ENCODE results near the gene CNPY4. TPM values are rescaled to one million over a fixed set of nuclear protein-coding genes. Genes with fewer than 3 reads are reported as not detected.

CNPY4 gene
- total and polyA plus RNA-seq, 10 of the 15 experiments (the other 5 are each of a cell fraction or from before 2014, with no cell fraction given) = 2.5 to 9.2 (median 6.8) TPM

DNA sequence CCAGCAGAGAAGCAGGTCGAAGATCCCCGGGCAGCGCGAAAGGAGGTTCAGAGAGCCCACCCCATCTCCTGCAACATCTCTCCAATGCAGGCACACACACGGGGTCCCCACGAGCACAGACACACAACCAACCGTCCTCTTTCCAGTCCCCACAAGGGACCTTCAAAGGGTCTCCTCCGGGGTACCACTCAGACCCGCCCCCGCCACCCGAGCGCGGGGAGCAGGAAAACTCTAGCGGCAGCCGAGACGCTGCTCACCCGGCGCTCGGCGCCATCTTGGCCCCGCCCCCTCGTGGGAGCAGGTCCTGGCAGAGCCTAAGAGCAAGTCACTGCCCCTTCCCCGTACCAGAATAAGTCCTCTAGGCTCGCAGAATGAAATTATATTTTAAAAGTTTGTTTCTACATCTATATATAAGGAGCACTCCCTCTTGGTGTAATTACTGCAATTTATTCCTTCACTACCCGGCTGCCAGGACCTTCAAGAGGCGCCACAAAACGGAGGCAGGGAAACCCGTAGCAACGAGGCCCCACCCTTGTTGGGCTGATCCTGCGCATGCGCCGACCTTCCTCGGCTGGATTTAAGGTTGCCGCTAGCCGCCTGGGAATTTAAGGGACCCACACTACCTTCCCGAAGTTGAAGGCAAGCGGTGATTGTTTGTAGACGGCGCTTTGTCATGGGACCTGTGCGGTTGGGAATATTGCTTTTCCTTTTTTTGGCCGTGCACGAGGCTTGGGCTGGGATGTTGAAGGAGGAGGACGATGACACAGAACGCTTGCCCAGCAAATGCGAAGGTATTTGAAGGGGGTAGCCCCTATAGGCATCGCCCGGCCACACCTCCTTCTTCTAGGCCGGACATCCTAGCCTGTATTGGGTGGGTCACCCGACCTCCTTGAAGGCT, at the start of gene CNPY4, which contains the start of gene TAF6 (continued):
- TF ChIP-seq, protein P1, sequence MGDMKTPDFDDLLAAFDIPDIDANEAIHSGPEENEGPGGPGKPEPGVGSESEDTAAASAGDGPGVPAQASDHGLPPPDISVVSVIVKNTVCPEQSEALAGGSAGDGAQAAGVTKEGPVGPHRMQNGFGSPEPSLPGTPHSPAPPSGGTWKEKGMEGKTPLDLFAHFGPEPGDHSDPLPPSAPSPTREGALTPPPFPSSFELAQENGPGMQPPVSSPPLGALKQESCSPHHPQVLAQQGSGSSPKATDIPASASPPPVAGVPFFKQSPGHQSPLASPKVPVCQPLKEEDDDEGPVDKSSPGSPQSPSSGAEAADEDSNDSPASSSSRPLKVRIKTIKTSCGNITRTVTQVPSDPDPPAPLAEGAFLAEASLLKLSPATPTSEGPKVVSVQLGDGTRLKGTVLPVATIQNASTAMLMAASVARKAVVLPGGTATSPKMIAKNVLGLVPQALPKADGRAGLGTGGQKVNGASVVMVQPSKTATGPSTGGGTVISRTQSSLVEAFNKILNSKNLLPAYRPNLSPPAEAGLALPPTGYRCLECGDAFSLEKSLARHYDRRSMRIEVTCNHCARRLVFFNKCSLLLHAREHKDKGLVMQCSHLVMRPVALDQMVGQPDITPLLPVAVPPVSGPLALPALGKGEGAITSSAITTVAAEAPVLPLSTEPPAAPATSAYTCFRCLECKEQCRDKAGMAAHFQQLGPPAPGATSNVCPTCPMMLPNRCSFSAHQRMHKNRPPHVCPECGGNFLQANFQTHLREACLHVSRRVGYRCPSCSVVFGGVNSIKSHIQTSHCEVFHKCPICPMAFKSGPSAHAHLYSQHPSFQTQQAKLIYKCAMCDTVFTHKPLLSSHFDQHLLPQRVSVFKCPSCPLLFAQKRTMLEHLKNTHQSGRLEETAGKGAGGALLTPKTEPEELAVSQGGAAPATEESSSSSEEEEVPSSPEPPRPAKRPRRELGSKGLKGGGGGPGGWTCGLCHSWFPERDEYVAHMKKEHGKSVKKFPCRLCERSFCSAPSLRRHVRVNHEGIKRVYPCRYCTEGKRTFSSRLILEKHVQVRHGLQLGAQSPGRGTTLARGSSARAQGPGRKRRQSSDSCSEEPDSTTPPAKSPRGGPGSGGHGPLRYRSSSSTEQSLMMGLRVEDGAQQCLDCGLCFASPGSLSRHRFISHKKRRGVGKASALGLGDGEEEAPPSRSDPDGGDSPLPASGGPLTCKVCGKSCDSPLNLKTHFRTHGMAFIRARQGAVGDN (IDR thresholded peaks at IDR 0.05) = peak; percentile 98
- TF ChIP-seq SRF (IDR thresholded peaks at IDR 0.05; ENCODE audit: low read depth in 2 of 2, low read length in 2 of 2) = no peak
- no peak for TF ChIP-seq RCOR1 (conservative IDR thresholded peaks at IDR 0.05; ENCODE audit: low read depth, low read length)
- no peak for TF ChIP-seq RBBP5 (conservative IDR thresholded peaks at IDR 0.05)
- TF ChIP-seq SMARCA5 (IDR thresholded peaks at IDR 0.05) = no peak; the same call in 1 of the 2 replicates
- TF ChIP-seq ATF7 (IDR thresholded peaks at IDR 0.05; ENCODE audit: low read depth) = peak; percentile 68
- TF ChIP-seq YBX1 (IDR thresholded peaks at IDR 0.05) = no peak
- no peak for TF ChIP-seq SPI1 (IDR thresholded peaks at IDR 0.05; ENCODE audit: borderline replicate concordance, insufficient read depth, low read depth, low read length)
- no peak for TF ChIP-seq NFYA (IDR thresholded peaks at IDR 0.05; ENCODE audit: borderline replicate concordance, low read depth, low read length)
- no peak; the same call in 1 of the 2 replicates for TF ChIP-seq IRF4 (IDR thresholded peaks at IDR 0.05; ENCODE audit: low read depth, low read length)
- no peak for TF ChIP-seq PAX5 (IDR thresholded peaks at IDR 0.05; ENCODE audit: borderline replicate concordance, low read depth, low read length)
- TF ChIP-seq, protein P2, sequence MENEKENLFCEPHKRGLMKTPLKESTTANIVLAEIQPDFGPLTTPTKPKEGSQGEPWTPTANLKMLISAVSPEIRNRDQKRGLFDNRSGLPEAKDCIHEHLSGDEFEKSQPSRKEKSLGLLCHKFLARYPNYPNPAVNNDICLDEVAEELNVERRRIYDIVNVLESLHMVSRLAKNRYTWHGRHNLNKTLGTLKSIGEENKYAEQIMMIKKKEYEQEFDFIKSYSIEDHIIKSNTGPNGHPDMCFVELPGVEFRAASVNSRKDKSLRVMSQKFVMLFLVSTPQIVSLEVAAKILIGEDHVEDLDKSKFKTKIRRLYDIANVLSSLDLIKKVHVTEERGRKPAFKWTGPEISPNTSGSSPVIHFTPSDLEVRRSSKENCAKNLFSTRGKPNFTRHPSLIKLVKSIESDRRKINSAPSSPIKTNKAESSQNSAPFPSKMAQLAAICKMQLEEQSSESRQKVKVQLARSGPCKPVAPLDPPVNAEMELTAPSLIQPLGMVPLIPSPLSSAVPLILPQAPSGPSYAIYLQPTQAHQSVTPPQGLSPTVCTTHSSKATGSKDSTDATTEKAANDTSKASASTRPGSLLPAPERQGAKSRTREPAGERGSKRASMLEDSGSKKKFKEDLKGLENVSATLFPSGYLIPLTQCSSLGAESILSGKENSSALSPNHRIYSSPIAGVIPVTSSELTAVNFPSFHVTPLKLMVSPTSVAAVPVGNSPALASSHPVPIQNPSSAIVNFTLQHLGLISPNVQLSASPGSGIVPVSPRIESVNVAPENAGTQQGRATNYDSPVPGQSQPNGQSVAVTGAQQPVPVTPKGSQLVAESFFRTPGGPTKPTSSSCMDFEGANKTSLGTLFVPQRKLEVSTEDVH (IDR thresholded peaks at IDR 0.05; ENCODE audit: low read depth, partially characterized antibody) = no peak
- no peak; the same call in 1 of the 2 replicates for TF ChIP-seq POLR2AphosphoS2 (IDR thresholded peaks at IDR 0.05; ENCODE audit: low read depth, low read length)
- TF ChIP-seq RAD21 (IDR thresholded peaks at IDR 0.05; ENCODE audit: insufficient read depth, low read depth, low read length) = no peak
- no peak for TF ChIP-seq CHD1 (IDR thresholded peaks at IDR 0.05; ENCODE audit: low read depth, low read length)
- TF ChIP-seq NR2C1 (IDR thresholded peaks at IDR 0.05) = no peak
- TF ChIP-seq PML (IDR thresholded peaks at IDR 0.05; ENCODE audit: low read length) = peak; percentile 80; the same call in 1 of the 2 replicates
- TF ChIP-seq CHD2 (IDR thresholded peaks at IDR 0.05; ENCODE audit: borderline replicate concordance, low read depth, low read length) = peak; percentile 43; the same call in 1 of the 2 replicates
- TF ChIP-seq PAX8 (IDR thresholded peaks at IDR 0.05) = no peak
- 0 out of 2 replicates have a peak, but pooled peaks have one; percentile 45 for TF ChIP-seq TBL1XR1 (IDR thresholded peaks at IDR 0.05; ENCODE audit: low read depth, low read length)
- TF ChIP-seq NBN (IDR thresholded peaks at IDR 0.05) = peak; percentile 63; the same call in 1 of the 2 replicates
- TF ChIP-seq, protein P3, sequence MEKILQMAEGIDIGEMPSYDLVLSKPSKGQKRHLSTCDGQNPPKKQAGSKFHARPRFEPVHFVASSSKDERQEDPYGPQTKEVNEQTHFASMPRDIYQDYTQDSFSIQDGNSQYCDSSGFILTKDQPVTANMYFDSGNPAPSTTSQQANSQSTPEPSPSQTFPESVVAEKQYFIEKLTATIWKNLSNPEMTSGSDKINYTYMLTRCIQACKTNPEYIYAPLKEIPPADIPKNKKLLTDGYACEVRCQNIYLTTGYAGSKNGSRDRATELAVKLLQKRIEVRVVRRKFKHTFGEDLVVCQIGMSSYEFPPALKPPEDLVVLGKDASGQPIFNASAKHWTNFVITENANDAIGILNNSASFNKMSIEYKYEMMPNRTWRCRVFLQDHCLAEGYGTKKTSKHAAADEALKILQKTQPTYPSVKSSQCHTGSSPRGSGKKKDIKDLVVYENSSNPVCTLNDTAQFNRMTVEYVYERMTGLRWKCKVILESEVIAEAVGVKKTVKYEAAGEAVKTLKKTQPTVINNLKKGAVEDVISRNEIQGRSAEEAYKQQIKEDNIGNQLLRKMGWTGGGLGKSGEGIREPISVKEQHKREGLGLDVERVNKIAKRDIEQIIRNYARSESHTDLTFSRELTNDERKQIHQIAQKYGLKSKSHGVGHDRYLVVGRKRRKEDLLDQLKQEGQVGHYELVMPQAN (conservative IDR thresholded peaks at IDR 0.05) = peak; percentile 83

All from GM12878 (cell line).